GM23338 (cell line): Measurements from ENCODE around the gene HTD2. TPM values are rescaled to one million over a fixed set of nuclear protein-coding genes. Genes with fewer than 3 reads are reported as not detected.

ENCODE experiments used
- ATAC-seq: fragments of 200-7000 bp; cut with Tn5 transposase; 3 replicates; pipeline ENCODE4 v1.9.1; 2020
- DNase-seq: peaks from one replicate; pipeline ENCODE4 v3.0.0-alpha.2; 2015; ENCODE audit warnings: low spot score
- H2AFZ ChIP-seq: fragments of 200-600 bp; sonication (generic); 2 replicates; pipeline ENCODE4 v1.8.0; 2016; ENCODE audit warnings: antibody characterized with exemption, mild to moderate bottlenecking, moderate library complexity
- H3F3A ChIP-seq: fragments of 200-600 bp; sonication (generic); replicated peaks from 2 replicates; pipeline ENCODE4 v1.8.0; 2017; ENCODE audit warnings: antibody characterized with exemption, mixed run types, low read depth
- H3K27ac ChIP-seq: fragments of 200-600 bp; sonication (generic); 2 replicates; pipeline ENCODE4 v1.6.1; 2016; ENCODE audit warnings: low read depth
- H3K27me3 ChIP-seq: fragments of 200-600 bp; sonication (generic); 2 replicates; pipeline ENCODE4 v1.8.0; 2016; ENCODE audit warnings: mild to moderate bottlenecking, mixed run types, moderate library complexity; ENCODE audit not compliant: insufficient read depth
- H3K36me3 ChIP-seq: fragments of 200-600 bp; sonication (generic); 2 replicates; pipeline ENCODE4 v1.8.0; 2016; ENCODE audit warnings: mild to moderate bottlenecking; ENCODE audit not compliant: insufficient read depth
- H3K4me1 ChIP-seq: fragments of 200-600 bp; sonication (generic); 2 replicates; pipeline ENCODE4 v1.8.0; 2016; ENCODE audit warnings: mild to moderate bottlenecking, moderate library complexity; ENCODE audit not compliant: insufficient read depth
- H3K4me2 ChIP-seq: fragments of 200-600 bp; sonication (generic); 2 replicates; pipeline ENCODE4 v1.7.1; 2017; ENCODE audit warnings: mixed run types
- H3K4me3 ChIP-seq: fragments of 200-600 bp; sonication (generic); 2 replicates; pipeline ENCODE4 v1.6.1; 2016; ENCODE audit warnings: mixed run types
- H3K79me2 ChIP-seq: fragments of 200-600 bp; sonication (generic); replicated peaks from 2 replicates; pipeline ENCODE4 v1.8.0; 2017; ENCODE audit warnings: mild to moderate bottlenecking; ENCODE audit not compliant: insufficient read depth
- H3K9me2 ChIP-seq: fragments of 200-600 bp; sonication (generic); 2 replicates; pipeline ENCODE4 v1.8.0; 2017; ENCODE audit not compliant: insufficient read depth
- H4K20me1 ChIP-seq: fragments of 200-600 bp; sonication (generic); replicated peaks from 2 replicates; pipeline ENCODE4 v1.8.0; 2017; ENCODE audit warnings: mild to moderate bottlenecking; ENCODE audit not compliant: insufficient read depth
- H3K27ac Mint-ChIP-seq: 2 replicates; pipeline ENCODE4 v1.8.0; 2020; ENCODE audit warnings: inconsistent platforms, mild to moderate bottlenecking, moderate library complexity, mixed read lengths
- H3K27me3 Mint-ChIP-seq: 3 replicates; pipeline ENCODE4 v1.8.0; 2022; ENCODE audit warnings: low read depth, mild to moderate bottlenecking, moderate library complexity, mixed read lengths, inconsistent platforms; ENCODE audit not compliant: insufficient read depth, poor library complexity
- H3K36me3 Mint-ChIP-seq: 3 replicates; pipeline ENCODE4 v1.8.0; 2021; ENCODE audit warnings: low read depth, mild to moderate bottlenecking, inconsistent platforms, moderate library complexity, mixed read lengths
- H3K4me1 Mint-ChIP-seq: 3 replicates; pipeline ENCODE4 v1.8.0; 2020; ENCODE audit warnings: mild to moderate bottlenecking, inconsistent platforms, mixed read lengths
- H3K4me3 Mint-ChIP-seq: 3 replicates; pipeline ENCODE4 v1.8.0; 2021; ENCODE audit warnings: moderate library complexity, mild to moderate bottlenecking, inconsistent platforms, mixed read lengths
- H3K9me3 Mint-ChIP-seq: 3 replicates; pipeline ENCODE4 v1.8.0; 2020; ENCODE audit warnings: moderate library complexity, mild to moderate bottlenecking, inconsistent platforms, mixed read lengths
- CREB1 ChIP-seq: fragments of 250-450 bp; sonication (Bioruptor Pico); IDR thresholded peaks from 2 replicates; pipeline ENCODE4 v1.5.0; 2020; ENCODE audit warnings: low read depth, mild to moderate bottlenecking, moderate library complexity
- CTCF ChIP-seq, 2 experiments: fragments of 200-600 bp in 1 of 2; sonication (generic) in 1 of 2; conservative IDR thresholded peaks; 2 replicates each; pipeline versions ENCODE4 v1.5.1 to v1.6.1; 2016 to 2017; ENCODE audit warnings: antibody characterized with exemption in 2 of 2, low read depth in 2 of 2, mild to moderate bottlenecking in 2 of 2, moderate library complexity in 1 of 2
- EZH2 ChIP-seq: fragments of 200-600 bp; sonication (generic); IDR thresholded peaks from one replicate; pipeline ENCODE4 v1.8.0; 2017; ENCODE audit warnings: antibody characterized with exemption, mild to moderate bottlenecking, low read depth; ENCODE audit not compliant: unreplicated experiment
- EZH2phosphoT487 ChIP-seq: fragments of 200-600 bp; sonication (generic); IDR thresholded peaks from one replicate; pipeline ENCODE4 v1.8.1; 2018; ENCODE audit warnings: antibody characterized with exemption; ENCODE audit not compliant: unreplicated experiment
- JUNB ChIP-seq: IDR thresholded peaks from one replicate; pipeline ENCODE4 v1.6.1; 2016; ENCODE audit warnings: antibody characterized with exemption; ENCODE audit not compliant: unreplicated experiment
- NANOG ChIP-seq: IDR thresholded peaks from 2 replicates; pipeline ENCODE4 v1.6.1; 2016; ENCODE audit warnings: antibody characterized with exemption, borderline replicate concordance
- POLR2AphosphoS5 ChIP-seq: IDR thresholded peaks from 2 replicates; pipeline ENCODE4 v1.6.1; 2016; ENCODE audit warnings: antibody characterized with exemption, low read depth
- ZNF114 ChIP-seq: fragments of 250-450 bp; sonication (Bioruptor Pico); IDR thresholded peaks from 2 replicates; pipeline ENCODE4 v1.5.0; 2020; ENCODE audit warnings: mild to moderate bottlenecking, moderate library complexity
- ZNF331 ChIP-seq: fragments of 250-450 bp; sonication (Bioruptor Pico); IDR thresholded peaks from 2 replicates; pipeline ENCODE4 v1.5.0; 2020; ENCODE audit warnings: low read depth, mild to moderate bottlenecking, moderate library complexity
- polyA plus RNA-seq: library from polyadenylated mRNA; unstranded; fragments of >200 nt; fragmentation: Nextera tagmentation; extraction: Ambion mirVana; gene quantifications from 2 replicates; pipeline ENCODE4 v1.2.1, GENCODE V29; 2016
- total RNA-seq: library from RNA; depleted of rRNA; stranded (reverse); fragments of >200 nt; shearing (Covaris generic); gene quantifications from 2 replicates; pipeline ENCODE4 v1.2.3, GENCODE V29; 2014
- TF ChIP-seq, protein P1 (sequence below): fragments of 250-450 bp; sonication (Bioruptor Pico); IDR thresholded peaks from 2 replicates; pipeline ENCODE4 v1.5.0; 2020; ENCODE audit warnings: mild to moderate bottlenecking, moderate library complexity
- TF ChIP-seq, protein P2 (sequence below): IDR thresholded peaks from one replicate; pipeline ENCODE4 v1.6.1; 2018; ENCODE audit warnings: antibody characterized with exemption; ENCODE audit not compliant: unreplicated experiment

The HTD2 gene
- total and polyA plus RNA-seq, 2 experiments from 2014 or later = 19.3 to 24.2 TPM

- TF ChIP-seq, protein P1, sequence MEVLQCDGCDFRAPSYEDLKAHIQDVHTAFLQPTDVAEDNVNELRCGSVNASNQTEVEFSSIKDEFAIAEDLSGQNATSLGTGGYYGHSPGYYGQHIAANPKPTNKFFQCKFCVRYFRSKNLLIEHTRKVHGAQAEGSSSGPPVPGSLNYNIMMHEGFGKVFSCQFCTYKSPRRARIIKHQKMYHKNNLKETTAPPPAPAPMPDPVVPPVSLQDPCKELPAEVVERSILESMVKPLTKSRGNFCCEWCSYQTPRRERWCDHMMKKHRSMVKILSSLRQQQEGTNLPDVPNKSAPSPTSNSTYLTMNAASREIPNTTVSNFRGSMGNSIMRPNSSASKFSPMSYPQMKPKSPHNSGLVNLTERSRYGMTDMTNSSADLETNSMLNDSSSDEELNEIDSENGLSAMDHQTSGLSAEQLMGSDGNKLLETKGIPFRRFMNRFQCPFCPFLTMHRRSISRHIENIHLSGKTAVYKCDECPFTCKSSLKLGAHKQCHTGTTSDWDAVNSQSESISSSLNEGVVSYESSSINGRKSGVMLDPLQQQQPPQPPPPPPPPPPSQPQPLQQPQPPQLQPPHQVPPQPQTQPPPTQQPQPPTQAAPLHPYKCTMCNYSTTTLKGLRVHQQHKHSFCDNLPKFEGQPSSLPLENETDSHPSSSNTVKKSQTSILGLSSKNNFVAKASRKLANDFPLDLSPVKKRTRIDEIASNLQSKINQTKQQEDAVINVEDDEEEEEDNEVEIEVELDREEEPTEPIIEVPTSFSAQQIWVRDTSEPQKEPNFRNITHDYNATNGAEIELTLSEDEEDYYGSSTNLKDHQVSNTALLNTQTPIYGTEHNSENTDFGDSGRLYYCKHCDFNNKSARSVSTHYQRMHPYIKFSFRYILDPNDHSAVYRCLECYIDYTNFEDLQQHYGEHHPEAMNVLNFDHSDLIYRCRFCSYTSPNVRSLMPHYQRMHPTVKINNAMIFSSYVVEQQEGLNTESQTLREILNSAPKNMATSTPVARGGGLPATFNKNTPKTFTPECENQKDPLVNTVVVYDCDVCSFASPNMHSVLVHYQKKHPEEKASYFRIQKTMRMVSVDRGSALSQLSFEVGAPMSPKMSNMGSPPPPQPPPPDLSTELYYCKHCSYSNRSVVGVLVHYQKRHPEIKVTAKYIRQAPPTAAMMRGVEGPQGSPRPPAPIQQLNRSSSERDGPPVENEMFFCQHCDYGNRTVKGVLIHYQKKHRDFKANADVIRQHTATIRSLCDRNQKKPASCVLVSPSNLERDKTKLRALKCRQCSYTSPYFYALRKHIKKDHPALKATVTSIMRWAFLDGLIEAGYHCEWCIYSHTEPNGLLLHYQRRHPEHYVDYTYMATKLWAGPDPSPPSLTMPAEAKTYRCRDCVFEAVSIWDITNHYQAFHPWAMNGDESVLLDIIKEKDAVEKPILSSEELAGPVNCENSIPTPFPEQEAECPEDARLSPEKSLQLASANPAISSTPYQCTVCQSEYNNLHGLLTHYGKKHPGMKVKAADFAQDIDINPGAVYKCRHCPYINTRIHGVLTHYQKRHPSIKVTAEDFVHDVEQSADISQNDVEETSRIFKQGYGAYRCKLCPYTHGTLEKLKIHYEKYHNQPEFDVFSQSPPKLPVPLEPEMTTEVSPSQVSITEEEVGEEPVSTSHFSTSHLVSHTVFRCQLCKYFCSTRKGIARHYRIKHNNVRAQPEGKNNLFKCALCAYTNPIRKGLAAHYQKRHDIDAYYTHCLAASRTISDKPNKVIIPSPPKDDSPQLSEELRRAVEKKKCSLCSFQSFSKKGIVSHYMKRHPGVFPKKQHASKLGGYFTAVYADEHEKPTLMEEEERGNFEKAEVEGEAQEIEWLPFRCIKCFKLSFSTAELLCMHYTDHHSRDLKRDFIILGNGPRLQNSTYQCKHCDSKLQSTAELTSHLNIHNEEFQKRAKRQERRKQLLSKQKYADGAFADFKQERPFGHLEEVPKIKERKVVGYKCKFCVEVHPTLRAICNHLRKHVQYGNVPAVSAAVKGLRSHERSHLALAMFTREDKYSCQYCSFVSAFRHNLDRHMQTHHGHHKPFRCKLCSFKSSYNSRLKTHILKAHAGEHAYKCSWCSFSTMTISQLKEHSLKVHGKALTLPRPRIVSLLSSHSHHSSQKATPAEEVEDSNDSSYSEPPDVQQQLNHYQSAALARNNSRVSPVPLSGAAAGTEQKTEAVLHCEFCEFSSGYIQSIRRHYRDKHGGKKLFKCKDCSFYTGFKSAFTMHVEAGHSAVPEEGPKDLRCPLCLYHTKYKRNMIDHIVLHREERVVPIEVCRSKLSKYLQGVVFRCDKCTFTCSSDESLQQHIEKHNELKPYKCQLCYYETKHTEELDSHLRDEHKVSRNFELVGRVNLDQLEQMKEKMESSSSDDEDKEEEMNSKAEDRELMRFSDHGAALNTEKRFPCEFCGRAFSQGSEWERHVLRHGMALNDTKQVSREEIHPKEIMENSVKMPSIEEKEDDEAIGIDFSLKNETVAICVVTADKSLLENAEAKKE (CRISPR knock-in tag) = no peak
- TF ChIP-seq POLR2AphosphoS5 (no peak), ZNF114 (no peak), NANOG (no peak), ZNF331 (no peak)
Observed at GRCh38 chr3:58356054-58356453, 49.7 kb downstream of the HTD2 start (continued).

DNA sequence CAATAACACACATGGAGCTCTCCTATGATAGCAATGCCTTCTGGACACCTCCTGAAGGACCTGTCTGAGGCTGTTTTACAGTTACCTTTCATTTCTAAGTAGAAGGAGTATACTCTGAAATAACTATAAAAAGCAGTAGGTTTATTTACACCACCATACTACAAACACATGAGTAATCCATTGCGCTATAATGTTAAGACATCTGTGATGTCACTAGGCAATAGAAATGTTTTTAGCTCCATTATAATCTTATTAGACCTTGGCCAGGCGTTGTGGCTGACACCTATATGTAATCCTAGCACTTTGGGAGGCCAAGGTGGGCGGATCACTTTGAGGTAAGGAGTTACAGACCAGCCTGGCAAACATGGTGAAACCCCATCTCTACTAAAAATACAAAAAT is 51.1 kb downstream of the HTD2 start:
- H3K9me3 Mint-ChIP-seq = no peaks in the 10 kb centered on the region
- H2AFZ ChIP-seq = no peak overlapping the region
- ATAC-seq (no peak), DNase-seq (no peak)
- peaks cover 5% of the 10 kb centered on the region for H3K4me1 Mint-ChIP-seq
- no peaks in the 10 kb centered on the region for H4K20me1 ChIP-seq
- H3F3A ChIP-seq = no peaks in the 10 kb centered on the region
- H3K36me3 Mint-ChIP-seq = no peaks in the 10 kb centered on the region
- H3K27me3 ChIP-seq = no peaks in the 10 kb centered on the region
- no peaks in the 10 kb centered on the region for H3K36me3 ChIP-seq
- no peak overlapping the region for H3K4me2 ChIP-seq
- TF ChIP-seq ZNF114 (no peak), CTCF (conservative IDR thresholded peaks at IDR 0.05; ENCODE audit: low read depth in 2 of 2) (no peak), JUNB (no peak), CREB1 (no peak), NANOG (no peak), EZH2phosphoT487 (no peak), EZH2 (no peak)
- TF ChIP-seq, protein P2, sequence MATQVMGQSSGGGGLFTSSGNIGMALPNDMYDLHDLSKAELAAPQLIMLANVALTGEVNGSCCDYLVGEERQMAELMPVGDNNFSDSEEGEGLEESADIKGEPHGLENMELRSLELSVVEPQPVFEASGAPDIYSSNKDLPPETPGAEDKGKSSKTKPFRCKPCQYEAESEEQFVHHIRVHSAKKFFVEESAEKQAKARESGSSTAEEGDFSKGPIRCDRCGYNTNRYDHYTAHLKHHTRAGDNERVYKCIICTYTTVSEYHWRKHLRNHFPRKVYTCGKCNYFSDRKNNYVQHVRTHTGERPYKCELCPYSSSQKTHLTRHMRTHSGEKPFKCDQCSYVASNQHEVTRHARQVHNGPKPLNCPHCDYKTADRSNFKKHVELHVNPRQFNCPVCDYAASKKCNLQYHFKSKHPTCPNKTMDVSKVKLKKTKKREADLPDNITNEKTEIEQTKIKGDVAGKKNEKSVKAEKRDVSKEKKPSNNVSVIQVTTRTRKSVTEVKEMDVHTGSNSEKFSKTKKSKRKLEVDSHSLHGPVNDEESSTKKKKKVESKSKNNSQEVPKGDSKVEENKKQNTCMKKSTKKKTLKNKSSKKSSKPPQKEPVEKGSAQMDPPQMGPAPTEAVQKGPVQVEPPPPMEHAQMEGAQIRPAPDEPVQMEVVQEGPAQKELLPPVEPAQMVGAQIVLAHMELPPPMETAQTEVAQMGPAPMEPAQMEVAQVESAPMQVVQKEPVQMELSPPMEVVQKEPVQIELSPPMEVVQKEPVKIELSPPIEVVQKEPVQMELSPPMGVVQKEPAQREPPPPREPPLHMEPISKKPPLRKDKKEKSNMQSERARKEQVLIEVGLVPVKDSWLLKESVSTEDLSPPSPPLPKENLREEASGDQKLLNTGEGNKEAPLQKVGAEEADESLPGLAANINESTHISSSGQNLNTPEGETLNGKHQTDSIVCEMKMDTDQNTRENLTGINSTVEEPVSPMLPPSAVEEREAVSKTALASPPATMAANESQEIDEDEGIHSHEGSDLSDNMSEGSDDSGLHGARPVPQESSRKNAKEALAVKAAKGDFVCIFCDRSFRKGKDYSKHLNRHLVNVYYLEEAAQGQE = no peak
- H3K4me3 Mint-ChIP-seq = no peak overlapping the region
- H3K79me2 ChIP-seq = no peaks in the 10 kb centered on the region; the same call in 1 of the 2 replicates
- no peak overlapping the region for H3K4me3 ChIP-seq
- H3K27ac Mint-ChIP-seq = no peak overlapping the region
- no peak overlapping the region for H3K27ac ChIP-seq
- peaks cover 1% of the 10 kb centered on the region for H3K27me3 Mint-ChIP-seq
- peaks cover 3% of the 10 kb centered on the region; the same call in 1 of the 2 replicates for H3K4me1 ChIP-seq
- H3K9me2 ChIP-seq = no peaks in the 10 kb centered on the region
